Ishikawa (cell line): ENCODE measurements around the gene SNED1.

ENCODE experiments used
- CEBPB ChIP-seq: IDR thresholded peaks from 2 replicates; pipeline ENCODE4 v1.6.1; 2012
- CREB1 ChIP-seq: IDR thresholded peaks from 2 replicates; pipeline ENCODE4 v1.6.1; 2012; ENCODE audit warnings: low read depth
- EP300 ChIP-seq: IDR thresholded peaks from 2 replicates; pipeline ENCODE4 v1.6.1; 2012; ENCODE audit warnings: borderline replicate concordance
- MAX ChIP-seq: IDR thresholded peaks from 2 replicates; pipeline ENCODE4 v1.6.1; 2012
- NFIC ChIP-seq: IDR thresholded peaks from 2 replicates; pipeline ENCODE4 v1.6.1; 2012
- RAD21 ChIP-seq: IDR thresholded peaks from 2 replicates; pipeline ENCODE4 v1.6.1; 2012; ENCODE audit warnings: low read depth
- TAF1 ChIP-seq: IDR thresholded peaks from 2 replicates; pipeline ENCODE4 v1.6.1; 2012; ENCODE audit warnings: low read depth, mild to moderate bottlenecking
- TCF12 ChIP-seq: IDR thresholded peaks from 2 replicates; pipeline ENCODE4 v1.6.1; 2012; ENCODE audit warnings: low read depth
- TEAD4 ChIP-seq: IDR thresholded peaks from 2 replicates; pipeline ENCODE4 v1.6.1; 2012
- YY1 ChIP-seq: IDR thresholded peaks from 2 replicates; pipeline ENCODE4 v1.6.1; 2012; ENCODE audit warnings: low read depth
- TF ChIP-seq, protein P1 (sequence below): IDR thresholded peaks from 2 replicates; pipeline ENCODE4 v1.6.1; 2012; ENCODE audit warnings: low read depth, mild to moderate bottlenecking

- TF ChIP-seq CEBPB: no peak
- no peak for TF ChIP-seq YY1
- no peak for TF ChIP-seq RAD21
- no peak for TF ChIP-seq TAF1
- TF ChIP-seq, protein P1, sequence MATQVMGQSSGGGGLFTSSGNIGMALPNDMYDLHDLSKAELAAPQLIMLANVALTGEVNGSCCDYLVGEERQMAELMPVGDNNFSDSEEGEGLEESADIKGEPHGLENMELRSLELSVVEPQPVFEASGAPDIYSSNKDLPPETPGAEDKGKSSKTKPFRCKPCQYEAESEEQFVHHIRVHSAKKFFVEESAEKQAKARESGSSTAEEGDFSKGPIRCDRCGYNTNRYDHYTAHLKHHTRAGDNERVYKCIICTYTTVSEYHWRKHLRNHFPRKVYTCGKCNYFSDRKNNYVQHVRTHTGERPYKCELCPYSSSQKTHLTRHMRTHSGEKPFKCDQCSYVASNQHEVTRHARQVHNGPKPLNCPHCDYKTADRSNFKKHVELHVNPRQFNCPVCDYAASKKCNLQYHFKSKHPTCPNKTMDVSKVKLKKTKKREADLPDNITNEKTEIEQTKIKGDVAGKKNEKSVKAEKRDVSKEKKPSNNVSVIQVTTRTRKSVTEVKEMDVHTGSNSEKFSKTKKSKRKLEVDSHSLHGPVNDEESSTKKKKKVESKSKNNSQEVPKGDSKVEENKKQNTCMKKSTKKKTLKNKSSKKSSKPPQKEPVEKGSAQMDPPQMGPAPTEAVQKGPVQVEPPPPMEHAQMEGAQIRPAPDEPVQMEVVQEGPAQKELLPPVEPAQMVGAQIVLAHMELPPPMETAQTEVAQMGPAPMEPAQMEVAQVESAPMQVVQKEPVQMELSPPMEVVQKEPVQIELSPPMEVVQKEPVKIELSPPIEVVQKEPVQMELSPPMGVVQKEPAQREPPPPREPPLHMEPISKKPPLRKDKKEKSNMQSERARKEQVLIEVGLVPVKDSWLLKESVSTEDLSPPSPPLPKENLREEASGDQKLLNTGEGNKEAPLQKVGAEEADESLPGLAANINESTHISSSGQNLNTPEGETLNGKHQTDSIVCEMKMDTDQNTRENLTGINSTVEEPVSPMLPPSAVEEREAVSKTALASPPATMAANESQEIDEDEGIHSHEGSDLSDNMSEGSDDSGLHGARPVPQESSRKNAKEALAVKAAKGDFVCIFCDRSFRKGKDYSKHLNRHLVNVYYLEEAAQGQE: no peak
- TF ChIP-seq NFIC: no peak; the same call in 1 of the 2 replicates
- no peak for TF ChIP-seq TEAD4
- no peak for TF ChIP-seq TCF12
- TF ChIP-seq MAX: no peak
- no peak for TF ChIP-seq EP300
- no peak for TF ChIP-seq CREB1
These were observed 2.1 kb upstream of the SNED1 start for GRCh38 chr2:240996161-240996833.
